ENCODE results near the gene FES. TPM values are rescaled to one million over a fixed set of nuclear protein-coding genes. Genes with fewer than 3 reads are reported as not detected.
"Not testable (repeated sequence)": the region's sequence is repeated elsewhere in the genome, so short reads cannot be mapped to it uniquely, and the experiment has no call there.

FES gene
- total RNA-seq, 3 donors from 2014 or later, result 3.6 to 8.1 (median 5.8) TPM

DNA sequence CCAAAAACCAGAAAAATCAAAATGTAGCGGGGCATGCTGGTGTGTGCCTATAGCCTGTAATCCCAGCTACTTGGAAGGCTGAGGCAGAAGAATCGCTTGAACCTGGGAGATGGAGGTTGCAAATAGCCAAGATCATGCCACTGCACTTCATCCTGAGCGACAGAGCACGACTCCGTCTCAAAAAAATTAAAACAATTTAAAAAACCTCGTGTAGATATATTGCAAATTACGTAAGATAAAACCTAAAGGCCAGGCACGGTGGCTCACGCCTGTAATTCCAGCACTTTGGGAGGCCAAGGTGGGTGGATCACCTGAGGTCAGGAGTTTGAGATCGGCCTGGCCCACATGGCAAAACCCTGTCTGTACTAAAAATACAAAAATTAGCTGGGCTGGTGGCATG is 42.5 kb downstream of the FES start:
- not testable (repeated sequence) for ATAC-seq
- H3K4me1 Mint-ChIP-seq (ENCODE audit: low read depth), result peaks cover 28% of the 10 kb centered on the region

DNA sequence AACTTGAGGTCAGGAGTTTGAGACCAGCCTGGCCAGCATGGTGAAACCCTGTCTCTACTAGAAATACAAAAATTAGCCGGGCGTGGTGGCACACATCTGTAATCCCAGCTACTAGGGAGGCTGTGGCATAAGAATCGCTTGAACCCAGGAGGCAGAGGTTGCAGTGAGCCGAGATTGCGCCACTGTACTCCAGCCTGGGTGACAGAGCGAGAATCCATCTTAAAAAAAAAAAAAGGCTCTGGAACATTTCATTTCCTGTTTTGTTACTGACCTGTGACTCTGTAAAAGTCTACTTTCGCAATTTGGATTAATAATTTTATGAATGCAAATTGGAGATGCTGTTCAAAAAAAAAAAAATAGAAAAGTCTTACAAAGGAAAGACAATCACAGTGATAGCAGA is 43.8 kb downstream of the FES start:
- H3K9me3 Mint-ChIP-seq, result not testable (repeated sequence)

More for the DNA sequence above, 42.5 kb downstream of the FES start:
- not testable (repeated sequence) for H3K4me3 Mint-ChIP-seq; H3K27me3 Mint-ChIP-seq (ENCODE audit: low read depth); H3K36me3 Mint-ChIP-seq (ENCODE audit: insufficient read depth); H3K9me3 Mint-ChIP-seq; DNase-seq

DNA sequence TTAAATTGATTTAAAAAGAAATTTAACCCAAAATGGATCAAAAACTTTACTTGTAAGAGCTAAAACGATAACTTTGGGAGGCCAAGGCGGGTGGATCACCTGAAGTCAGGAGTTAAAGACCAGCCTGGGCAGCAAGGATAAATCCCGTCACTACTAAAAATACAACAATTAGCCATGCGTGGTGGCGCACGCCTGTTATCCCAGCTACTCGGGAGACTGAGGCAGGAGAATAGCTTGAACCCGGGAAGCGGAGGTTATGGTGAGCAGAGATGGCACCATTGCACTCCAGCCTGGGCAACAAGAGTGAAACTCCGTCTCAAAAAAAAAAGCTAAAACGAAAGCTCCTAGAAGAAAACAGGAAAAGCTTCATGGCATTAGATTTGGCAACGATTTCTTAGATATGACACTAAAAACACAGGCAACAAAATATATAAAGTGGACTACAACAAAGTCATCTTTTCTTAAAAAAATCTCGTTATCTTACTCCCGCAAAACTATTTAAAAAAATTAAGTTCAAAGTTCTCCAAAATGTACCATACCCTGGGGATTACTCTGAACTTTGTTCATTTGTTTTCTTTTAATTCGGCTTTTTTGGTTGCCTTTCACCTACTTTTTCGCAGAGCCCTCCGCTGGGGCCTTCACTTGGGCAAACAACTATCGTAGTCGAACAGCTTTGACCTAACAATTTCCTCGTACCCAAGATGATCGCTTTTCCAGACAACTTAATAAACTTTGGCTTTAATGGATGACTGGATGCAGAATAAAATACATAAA is 45.1 kb downstream of the FES start:
- H3K4me1 Mint-ChIP-seq (ENCODE audit: low read depth), result peaks cover 29% of the 10 kb centered on the region
- no peak for ATAC-seq
- H3K4me3 Mint-ChIP-seq, result peak overlapping the region; percentile 98
- DNase-seq, result no peak
- no peaks in the 10 kb centered on the region for H3K36me3 Mint-ChIP-seq (ENCODE audit: insufficient read depth)
- H3K27me3 Mint-ChIP-seq (ENCODE audit: low read depth), result no peaks in the 10 kb centered on the region
- no peaks in the 10 kb centered on the region for H3K9me3 Mint-ChIP-seq

More for the DNA sequence above, 43.8 kb downstream of the FES start:
- not testable (repeated sequence) for DNase-seq; ATAC-seq; H3K27me3 Mint-ChIP-seq (ENCODE audit: low read depth); H3K36me3 Mint-ChIP-seq (ENCODE audit: insufficient read depth)
- Mint-ChIP-seq H3K4me1 (ENCODE audit: low read depth) (peaks cover 31% of the 10 kb centered on the region), H3K4me3 (peak overlapping the region; percentile 54)

DNA sequence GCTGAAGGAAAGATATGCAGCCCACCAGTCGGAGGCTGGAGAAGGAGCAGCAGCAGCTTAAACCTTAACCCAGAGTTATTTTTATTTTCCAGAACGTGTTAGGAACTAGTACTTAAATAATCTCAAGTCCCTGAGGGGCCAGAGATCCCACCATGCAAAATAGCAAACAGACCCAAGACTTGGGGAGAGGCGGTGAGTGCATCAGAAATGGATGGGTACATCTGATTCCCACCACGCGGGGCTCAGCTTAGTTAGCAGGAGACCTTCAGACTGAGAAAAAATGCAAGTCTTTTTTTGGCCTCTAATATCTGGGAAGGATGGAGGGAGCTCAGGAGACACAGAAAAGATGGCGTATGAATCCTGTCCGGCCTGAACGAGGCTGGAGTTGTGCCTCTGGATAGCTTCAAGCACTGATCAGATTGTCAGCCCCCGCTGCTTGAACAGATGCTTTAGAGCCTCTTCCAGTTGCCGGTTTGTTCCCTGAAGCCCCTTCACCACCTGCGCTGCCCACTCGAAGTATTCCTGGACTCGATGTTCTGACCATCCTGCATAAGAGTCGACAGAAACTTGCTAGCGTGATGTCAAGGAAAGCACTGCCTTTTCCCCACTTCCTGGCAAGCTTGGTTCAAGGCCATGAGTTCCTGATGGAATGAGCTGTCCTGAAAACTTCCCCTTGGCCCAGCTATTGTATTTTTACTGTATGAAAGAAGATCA is 46.7 kb downstream of the FES start:
- DNase-seq (no peak), ATAC-seq (no peak)
- H3K4me1 Mint-ChIP-seq (ENCODE audit: low read depth), result peaks cover 34% of the 10 kb centered on the region

DNA sequence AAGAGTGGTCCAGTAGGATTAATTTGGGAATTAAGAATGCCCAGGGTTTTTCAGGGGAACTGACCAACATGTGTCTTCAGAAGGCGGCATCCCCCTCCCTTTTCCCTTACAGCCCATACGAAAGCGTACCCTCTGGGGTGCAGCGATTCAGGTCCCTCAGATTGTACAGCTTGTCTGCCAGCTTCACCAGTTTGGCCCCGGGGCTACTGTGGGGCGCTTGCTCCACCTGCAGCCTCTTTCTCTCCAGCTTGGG is 47.2 kb downstream of the FES start:
- no peaks in the 10 kb centered on the region for H3K9me3 Mint-ChIP-seq
- DNase-seq (no peak), ATAC-seq (no peak)
- no peaks in the 10 kb centered on the region for H3K27me3 Mint-ChIP-seq (ENCODE audit: low read depth)
- no peaks in the 10 kb centered on the region for H3K36me3 Mint-ChIP-seq (ENCODE audit: insufficient read depth)
- peak overlapping the region; percentile 98 for H3K4me3 Mint-ChIP-seq
- H3K4me1 Mint-ChIP-seq (ENCODE audit: low read depth), result peaks cover 39% of the 10 kb centered on the region

More for the DNA sequence above, 46.7 kb downstream of the FES start:
- Mint-ChIP-seq H3K27me3 (ENCODE audit: low read depth) (no peaks in the 10 kb centered on the region), H3K36me3 (ENCODE audit: insufficient read depth) (no peaks in the 10 kb centered on the region), H3K4me3 (peak overlapping the region; percentile 98), H3K9me3 (no peaks in the 10 kb centered on the region)

DNA sequence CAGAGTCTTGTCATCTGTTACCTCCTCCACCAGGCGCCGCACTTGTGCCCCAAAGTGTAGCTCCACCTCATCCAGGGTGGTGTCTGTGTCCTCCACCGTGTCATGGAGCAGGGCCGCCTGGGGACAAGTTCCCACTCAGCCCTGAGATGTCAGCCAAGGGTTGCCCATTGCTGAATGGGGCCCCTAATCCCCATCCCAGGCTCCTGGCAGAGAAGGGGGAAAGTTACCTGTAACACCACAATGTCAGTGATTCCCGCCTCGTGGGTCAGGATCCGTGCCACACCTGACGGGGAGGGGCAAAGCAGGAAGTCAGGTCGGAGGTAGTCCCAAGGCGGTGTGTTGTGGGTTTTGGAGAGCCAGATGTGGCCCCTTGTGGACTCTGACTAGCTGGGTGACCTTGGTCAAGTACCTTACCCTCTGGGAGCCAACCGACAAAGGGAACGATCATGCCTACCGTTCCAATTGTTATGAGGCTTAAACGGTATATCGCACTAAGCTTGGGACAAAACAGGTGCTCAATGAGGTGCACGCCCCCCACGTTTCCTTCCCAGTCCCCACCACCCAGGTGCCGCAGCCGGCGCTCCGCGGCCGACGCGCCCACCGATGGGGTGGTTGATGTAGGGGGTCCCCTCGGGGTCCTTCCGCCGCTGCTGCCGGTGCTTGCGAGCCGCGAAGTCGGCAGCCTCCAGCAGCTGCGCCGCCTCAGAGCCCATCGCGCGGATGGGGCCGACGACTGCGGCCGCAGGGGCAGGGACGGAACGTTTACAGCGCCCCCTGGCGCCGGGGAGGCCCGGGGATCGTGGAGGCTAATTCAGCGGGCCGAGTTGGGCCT is 47.7 kb downstream of the FES start, which contains the start of gene HDDC3:
Gene HDDC3, minus strand, starts transcription at position 722 of the 832 bp plus-strand sequence. Its CDS starts 9 bp downstream, at position 713.
- peak; percentile 56 to 59 for ATAC-seq
- Mint-ChIP-seq H3K36me3 (ENCODE audit: insufficient read depth) (no peaks in the 10 kb centered on the region), H3K4me1 (ENCODE audit: low read depth) (peaks cover 43% of the 10 kb centered on the region), H3K27me3 (ENCODE audit: low read depth) (no peaks in the 10 kb centered on the region), H3K4me3 (peak within 1 kb of the TSS; percentile 98), H3K9me3 (no peaks in the 10 kb centered on the region)
- peak; percentile 88 for DNase-seq

DNA sequence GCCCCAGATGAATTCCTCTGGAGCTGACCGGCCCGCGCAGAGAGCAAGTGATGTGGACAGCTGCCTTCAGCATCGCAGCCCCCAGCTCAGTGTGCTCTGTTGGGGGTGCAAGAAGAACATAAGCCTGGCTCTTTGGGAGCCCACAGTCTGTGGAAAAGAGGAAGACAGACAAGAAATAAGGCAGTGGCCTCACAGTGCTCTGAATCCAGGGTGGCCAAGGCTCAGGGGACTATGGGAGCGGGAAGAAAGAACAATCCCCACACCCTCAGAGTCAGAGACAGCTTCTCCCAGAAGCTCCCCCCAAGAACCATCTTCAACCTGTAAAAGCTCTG is 48.3 kb downstream of the FES start:
- DNase-seq, result no peak
- peaks cover 43% of the 10 kb centered on the region for H3K4me1 Mint-ChIP-seq (ENCODE audit: low read depth)

DNA sequence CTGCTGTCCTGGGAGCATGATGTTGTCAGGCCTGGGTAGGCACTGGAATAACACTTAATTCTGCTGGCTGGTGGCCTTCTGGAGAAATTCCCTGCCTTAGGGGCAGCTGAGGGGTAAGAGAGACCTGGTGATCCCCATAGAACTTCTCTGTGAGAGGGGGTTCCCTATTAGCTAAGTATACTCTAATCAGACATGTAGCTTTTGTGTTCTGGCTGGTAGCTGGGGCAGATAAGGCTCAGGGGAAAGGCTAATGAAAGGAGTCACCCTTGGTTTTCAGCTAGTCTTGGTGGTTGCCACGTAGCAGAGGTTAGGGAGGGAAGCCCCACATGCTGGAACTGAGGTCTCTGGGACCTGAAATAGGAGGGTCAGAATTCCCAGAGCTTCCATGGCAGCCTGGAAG is 49.0 kb downstream of the FES start:
- DNase-seq (no peak), ATAC-seq (no peak)
- no peaks in the 10 kb centered on the region for H3K27me3 Mint-ChIP-seq (ENCODE audit: low read depth)
- H3K4me3 Mint-ChIP-seq, result no peak overlapping the region
- H3K9me3 Mint-ChIP-seq, result no peaks in the 10 kb centered on the region
- no peaks in the 10 kb centered on the region for H3K36me3 Mint-ChIP-seq (ENCODE audit: insufficient read depth)
- peaks cover 43% of the 10 kb centered on the region for H3K4me1 Mint-ChIP-seq (ENCODE audit: low read depth)

More for the DNA sequence above, 48.3 kb downstream of the FES start:
- Mint-ChIP-seq H3K27me3 (ENCODE audit: low read depth) (no peaks in the 10 kb centered on the region), H3K36me3 (ENCODE audit: insufficient read depth) (no peaks in the 10 kb centered on the region), H3K9me3 (no peaks in the 10 kb centered on the region), H3K4me3 (peak overlapping the region; percentile 98)
- ATAC-seq, result no peak

DNA sequence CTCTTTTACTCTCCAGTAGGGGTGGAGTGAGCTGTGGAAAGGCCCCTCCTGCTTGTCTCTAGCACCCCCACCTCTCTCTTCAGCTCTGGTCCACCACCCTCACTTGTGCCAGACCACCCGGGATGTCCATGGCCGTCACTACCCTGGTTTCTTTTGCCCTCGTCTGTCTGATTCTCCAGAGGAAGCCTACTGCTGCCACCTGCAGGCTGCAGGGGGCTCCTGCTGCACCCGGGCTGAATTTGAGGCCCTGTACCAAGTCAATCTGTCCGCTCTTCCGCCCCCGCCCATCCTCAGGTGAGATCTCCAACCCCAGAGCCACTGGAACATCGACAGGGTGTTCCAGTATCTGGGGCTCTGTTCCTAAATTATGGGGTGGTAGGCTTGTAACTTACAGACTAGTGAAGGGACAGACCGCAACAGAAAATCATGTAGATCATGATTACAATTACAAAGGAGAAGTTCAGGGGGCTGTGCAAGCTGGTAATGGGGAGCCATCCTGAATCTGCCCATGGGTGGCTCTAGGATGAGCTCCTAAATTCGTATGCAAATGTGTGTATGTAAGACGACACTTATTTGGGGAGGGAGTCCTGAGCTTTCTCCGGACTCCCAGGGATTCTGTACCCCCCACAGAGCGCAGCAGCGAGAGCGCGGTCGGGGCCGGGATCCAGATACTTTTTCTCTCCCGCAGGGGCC is 50.1 kb downstream of the FES start:
- H3K4me1 Mint-ChIP-seq (ENCODE audit: low read depth), result peaks cover 38% of the 10 kb centered on the region
- H3K4me3 Mint-ChIP-seq, result peak overlapping the region; percentile 82
- DNase-seq (peak; percentile 78), ATAC-seq (peak; percentile 36 to 39)
- H3K36me3 Mint-ChIP-seq (ENCODE audit: insufficient read depth), result no peaks in the 10 kb centered on the region
- no peaks in the 10 kb centered on the region for H3K27me3 Mint-ChIP-seq (ENCODE audit: low read depth)
- no peaks in the 10 kb centered on the region for H3K9me3 Mint-ChIP-seq

DNA sequence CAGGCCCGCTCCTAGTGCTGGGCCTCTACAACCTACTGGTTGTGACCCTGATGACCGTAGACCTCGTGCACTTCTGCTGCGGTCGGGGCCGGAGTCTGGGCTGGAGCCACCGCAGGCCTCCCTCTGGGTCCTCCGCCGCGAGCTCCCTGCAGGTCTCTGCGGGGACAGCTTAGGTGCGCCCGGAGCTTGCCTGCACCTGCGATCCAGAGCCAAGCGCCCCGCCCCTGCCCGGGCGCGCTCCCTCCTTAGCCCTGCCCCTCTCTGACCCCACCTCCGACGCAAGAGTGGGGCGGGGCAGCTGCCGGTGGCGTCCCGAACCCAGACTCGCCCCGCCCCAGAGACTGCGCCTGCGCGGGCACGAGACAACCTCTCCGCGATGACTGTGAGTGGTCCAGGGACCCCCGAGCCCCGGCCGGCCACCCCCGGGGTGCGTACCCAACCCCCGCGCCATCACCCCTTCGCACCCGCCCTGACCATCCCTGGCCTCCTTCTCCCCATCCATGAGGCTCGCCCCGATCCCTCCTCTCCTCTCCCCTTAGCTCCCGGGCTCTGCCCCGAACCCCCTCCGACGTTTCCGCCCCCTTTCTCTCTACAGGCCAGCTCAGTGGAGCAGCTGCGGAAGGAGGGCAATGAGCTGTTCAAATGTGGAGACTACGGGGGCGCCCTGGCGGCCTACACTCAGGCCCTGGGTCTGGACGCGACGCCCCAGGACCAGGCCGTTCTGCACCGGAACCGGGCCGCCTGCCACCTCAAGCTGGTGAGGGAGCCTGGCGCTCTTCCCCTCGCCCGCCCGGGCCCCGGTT is 50.8 kb downstream of the FES start, which contains the start of gene UNC45A:
Gene UNC45A, plus strand, starts transcription at position 337 of the 803 bp plus-strand sequence. Its CDS starts 40 bp downstream, at position 377.
- H3K36me3 Mint-ChIP-seq (ENCODE audit: insufficient read depth), result peaks cover 5% of the 10 kb centered on the region
- peaks cover 34% of the 10 kb centered on the region for H3K4me1 Mint-ChIP-seq (ENCODE audit: low read depth)
- ATAC-seq, result peak; percentile 78 to 79
- no peaks in the 10 kb centered on the region for H3K9me3 Mint-ChIP-seq
- peak; percentile 95 for DNase-seq
- no peaks in the 10 kb centered on the region for H3K27me3 Mint-ChIP-seq (ENCODE audit: low read depth)
- H3K4me3 Mint-ChIP-seq, result peak within 1 kb of the TSS; percentile 82

DNA sequence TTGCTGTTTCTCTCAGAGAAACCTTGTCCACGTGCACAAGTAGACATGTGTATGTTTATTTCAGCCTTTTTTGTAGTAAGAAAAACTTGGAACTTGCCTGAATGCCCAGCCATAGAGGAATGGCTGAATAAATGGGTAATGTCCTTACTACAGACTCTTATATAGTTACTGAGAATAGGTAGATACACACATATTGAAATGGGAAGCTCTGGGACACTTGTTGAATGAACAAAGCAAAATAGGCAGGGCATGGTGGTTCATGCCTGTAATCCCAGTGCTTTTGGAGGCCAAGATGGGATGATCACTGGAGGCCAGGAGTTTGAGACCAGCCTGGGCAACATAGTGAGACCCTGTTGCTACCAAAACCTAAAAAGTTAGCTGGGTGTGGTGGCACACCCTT is 52.5 kb downstream of the FES start:
- Mint-ChIP-seq H3K4me3 (peak overlapping the region; percentile 82), H3K36me3 (ENCODE audit: insufficient read depth) (peaks cover 12% of the 10 kb centered on the region), H3K4me1 (ENCODE audit: low read depth) (peaks cover 22% of the 10 kb centered on the region), H3K9me3 (no peaks in the 10 kb centered on the region), H3K27me3 (ENCODE audit: low read depth) (no peaks in the 10 kb centered on the region)
- no peak for ATAC-seq
- no peak for DNase-seq

DNA sequence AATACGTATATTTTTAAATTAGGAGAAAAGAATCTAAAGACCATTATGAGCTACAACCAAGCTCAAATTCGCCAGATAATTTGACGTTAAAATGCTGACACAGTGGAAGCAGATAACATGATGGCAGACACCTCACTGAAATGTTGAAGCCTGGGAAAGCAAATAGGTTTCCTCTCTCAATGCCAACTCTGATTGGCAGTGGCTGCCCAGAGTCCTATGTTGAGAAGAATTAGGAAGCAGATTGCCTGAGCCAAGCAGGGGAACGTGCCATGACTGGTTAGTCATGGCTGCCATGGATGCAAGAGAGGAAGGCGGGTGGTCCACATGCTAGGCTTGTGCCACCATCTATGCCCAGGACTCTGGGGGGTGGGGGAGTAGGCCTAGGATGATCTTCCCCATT is 54.0 kb downstream of the FES start:
- Mint-ChIP-seq H3K4me1 (ENCODE audit: low read depth) (peaks cover 18% of the 10 kb centered on the region), H3K4me3 (no peak overlapping the region), H3K36me3 (ENCODE audit: insufficient read depth) (peaks cover 12% of the 10 kb centered on the region), H3K9me3 (no peaks in the 10 kb centered on the region), H3K27me3 (ENCODE audit: low read depth) (no peaks in the 10 kb centered on the region)
- ATAC-seq (no peak), DNase-seq (no peak)

DNA sequence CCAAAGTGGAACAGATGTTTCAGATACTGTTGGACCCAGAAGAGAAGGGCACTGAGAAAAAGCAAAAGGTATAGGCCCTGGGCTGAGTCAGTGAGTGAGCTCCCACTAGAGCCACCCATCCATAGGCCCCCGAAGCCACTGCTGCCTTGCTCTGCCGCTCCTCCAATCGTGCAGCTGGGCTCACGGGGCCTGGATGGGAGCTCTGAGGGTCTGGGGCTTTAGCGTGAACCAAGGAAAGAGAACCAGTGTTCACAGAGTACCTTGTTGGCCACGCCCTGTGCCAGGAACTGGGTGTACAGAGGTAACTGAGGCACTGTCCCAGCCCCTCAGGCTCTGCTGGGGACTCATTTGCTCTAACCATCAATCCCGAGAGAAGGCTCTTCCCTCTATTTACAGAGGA is 55.5 kb downstream of the FES start:
- H3K27me3 Mint-ChIP-seq (ENCODE audit: low read depth), result no peaks in the 10 kb centered on the region
- DNase-seq (no peak), ATAC-seq (no peak)
- H3K9me3 Mint-ChIP-seq, result no peaks in the 10 kb centered on the region
- H3K4me1 Mint-ChIP-seq (ENCODE audit: low read depth), result peaks cover 11% of the 10 kb centered on the region
- H3K36me3 Mint-ChIP-seq (ENCODE audit: insufficient read depth), result peaks cover 15% of the 10 kb centered on the region
- no peak overlapping the region for H3K4me3 Mint-ChIP-seq
